Activated T-cell treated with anti-CD3 and anti-CD28 coated beads, Interleukin-2, amount 50 U/mL, for 1 hour (primary cell): ENCODE results near the gene IFIT2.
"Not testable (repeated sequence)": the region's sequence is repeated elsewhere in the genome, so short reads cannot be mapped to it uniquely, and the experiment has no call there.

Experiments used
- DNase-seq: peaks from one replicate; pipeline ENCODE4 v3.0.0-alpha.2; 2020

Gene IFIT2, protein sequence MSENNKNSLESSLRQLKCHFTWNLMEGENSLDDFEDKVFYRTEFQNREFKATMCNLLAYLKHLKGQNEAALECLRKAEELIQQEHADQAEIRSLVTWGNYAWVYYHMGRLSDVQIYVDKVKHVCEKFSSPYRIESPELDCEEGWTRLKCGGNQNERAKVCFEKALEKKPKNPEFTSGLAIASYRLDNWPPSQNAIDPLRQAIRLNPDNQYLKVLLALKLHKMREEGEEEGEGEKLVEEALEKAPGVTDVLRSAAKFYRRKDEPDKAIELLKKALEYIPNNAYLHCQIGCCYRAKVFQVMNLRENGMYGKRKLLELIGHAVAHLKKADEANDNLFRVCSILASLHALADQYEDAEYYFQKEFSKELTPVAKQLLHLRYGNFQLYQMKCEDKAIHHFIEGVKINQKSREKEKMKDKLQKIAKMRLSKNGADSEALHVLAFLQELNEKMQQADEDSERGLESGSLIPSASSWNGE

GRCh38 chr10:89301721-89302445 lies at the start of gene IFIT2:
IFIT2 (plus strand) TSS chr10:89302046; CDS start chr10:89302124, 78 bp downstream.
- peak; percentile 29 for DNase-seq

DNA sequence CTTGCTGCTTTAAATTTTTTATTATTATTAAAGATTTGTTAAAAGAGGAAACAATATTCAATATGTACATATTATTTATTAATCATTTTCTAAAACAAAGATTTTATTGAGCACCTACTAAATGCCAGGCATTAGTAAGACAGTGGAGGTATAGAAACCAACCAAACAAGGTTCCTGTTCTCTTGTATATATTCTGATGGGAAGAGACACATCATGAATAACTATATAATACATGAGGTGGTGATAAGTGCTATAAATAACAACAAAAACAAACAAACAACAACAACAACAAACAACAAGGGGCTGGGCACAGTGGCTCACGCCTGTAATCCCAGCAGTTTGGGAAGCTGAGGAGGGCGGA lies 49.6 kb upstream of the IFIT2 start:
- DNase-seq: no peak

- DNase-seq: not testable (repeated sequence)
These were observed 46.7 kb upstream of the IFIT2 start for GRCh38 chr10:89255091-89255579.

- DNase-seq: no peak
These were observed 46.1 kb upstream of the IFIT2 start for GRCh38 chr10:89255793-89256192.

- DNase-seq: no peak
These were observed 45.5 kb upstream of the IFIT2 start for GRCh38 chr10:89256340-89256739.

- DNase-seq: no peak
These were observed 44.9 kb upstream of the IFIT2 start for GRCh38 chr10:89256962-89257361.

DNA sequence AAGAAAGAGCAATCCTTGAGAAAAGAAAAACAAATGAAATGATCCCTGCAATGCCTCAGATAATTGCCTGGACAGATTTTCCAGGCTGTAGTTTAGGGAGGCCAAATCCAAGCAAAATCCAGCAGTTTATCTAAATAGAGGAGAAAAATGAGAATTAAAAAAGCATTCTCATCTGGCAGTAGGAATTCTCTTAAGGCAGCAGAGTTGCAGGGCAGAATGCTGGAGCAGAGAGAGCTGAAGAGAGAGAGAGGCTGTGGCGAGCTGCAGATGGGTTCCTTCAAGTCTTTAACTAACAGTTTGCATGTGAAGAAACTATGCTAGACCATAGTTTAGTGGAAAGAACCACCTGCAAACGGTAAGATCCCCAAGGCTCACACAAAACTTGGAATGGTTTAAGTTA lies 44.3 kb upstream of the IFIT2 start:
- DNase-seq: no peak

DNA sequence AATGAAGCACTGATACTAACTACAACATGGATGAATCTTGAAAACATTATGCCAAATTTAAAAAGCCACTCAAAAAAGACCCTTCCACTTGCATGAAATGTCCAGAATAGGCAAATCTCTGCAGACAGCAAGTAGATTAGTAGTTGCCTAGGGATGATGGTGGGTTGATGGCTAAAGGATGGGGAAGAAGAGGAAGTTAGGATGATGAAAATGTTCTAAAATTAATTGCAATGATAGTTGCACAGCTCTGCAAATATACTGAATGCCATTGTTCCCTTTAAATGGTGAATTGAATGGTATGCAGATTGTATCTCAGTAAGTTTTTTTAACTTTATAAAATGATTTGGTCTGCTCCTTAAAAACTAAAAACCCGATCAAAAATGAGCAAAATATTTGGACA lies 43.0 kb upstream of the IFIT2 start:
- no peak for DNase-seq

DNA sequence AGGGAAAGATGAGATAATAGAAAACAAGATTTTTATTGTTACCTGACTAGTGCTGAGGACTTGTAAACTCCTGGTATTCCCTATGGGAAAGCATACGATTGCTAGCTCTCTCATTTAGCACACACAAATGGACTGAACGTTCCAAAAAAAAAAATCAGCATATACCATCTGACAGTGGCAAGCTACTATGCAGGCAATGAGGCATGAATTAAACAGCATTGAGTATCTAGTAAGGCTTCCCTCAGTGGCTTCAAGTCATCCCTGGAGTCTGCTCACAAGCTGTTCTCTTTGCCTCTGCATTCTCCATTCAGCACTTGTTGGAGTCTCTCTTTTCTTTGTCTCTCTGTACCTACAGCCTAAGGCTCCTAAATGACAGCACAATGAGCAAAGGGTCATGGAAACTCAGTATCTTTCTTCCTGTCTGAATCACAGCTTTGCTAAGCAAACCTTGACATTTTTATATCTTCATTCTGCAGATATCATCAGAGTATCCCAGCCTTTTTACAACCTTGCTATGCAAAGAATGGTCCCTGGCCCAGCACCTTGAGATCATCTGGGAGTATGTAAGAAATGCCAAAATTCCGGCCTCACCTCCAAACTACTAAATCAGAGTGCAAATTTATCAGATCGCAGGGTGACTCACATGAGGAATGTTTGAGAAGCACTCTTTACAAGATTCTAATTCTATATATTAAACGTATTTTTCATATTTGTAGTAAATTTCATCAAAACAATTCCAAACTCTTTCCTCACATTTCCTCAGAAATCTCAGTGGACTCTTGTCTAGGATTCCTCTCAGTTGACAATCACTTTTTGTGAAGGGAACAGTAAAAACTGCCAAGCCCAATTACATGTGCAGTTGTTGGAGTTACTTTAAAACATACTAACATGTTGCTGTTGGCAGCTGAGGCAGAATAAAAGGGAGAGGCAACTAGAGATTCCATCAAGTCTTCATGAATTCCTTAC lies 39.5 kb upstream of the IFIT2 start:
- no peak for DNase-seq

GRCh38 chr10:89263091-89263490 lies 38.8 kb upstream of the IFIT2 start:
- DNase-seq: no peak

- no peak for DNase-seq
These were observed 38.3 kb upstream of the IFIT2 start for GRCh38 chr10:89263531-89263930.

DNA sequence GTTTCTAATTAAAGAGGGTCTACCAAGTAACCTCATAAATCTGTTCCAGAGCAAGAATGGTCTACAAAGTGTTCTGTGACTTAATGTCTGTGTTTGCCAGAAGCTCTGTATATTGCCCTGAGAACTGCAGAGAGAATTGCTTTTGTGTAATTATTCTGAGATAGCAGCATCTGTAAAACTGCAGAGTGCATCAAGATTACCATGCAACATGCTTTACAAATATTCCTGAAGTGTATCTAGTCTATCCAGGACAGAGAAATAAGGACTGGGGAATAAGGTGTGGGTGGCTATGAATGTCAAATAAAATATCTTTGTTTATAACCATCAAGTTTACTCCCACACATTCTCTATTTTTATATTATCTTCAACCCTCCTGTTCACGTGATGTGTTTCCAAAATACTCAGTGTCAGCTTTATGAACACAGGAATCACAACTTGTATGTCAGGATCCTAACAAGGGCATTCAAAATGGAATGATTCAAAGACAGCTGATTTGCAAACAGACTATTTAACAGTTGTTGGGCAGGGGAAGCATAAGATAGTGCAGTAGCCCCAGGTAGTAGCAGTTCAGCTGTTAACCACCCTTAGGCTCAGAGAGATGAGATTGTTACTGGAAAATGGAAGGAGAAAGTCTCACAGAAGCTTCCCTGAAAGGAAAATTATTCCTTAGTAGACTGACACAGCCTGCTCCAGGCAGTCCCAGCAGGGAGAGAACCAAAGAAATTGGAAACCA lies 35.0 kb upstream of the IFIT2 start:
- DNase-seq: no peak

- DNase-seq: no peak
These were observed 32.3 kb upstream of the IFIT2 start for GRCh38 chr10:89269433-89270152.

GRCh38 chr10:89270153-89270483 lies 31.7 kb upstream of the IFIT2 start:
- no peak for DNase-seq

- no peak for DNase-seq
These were observed 30.3 kb upstream of the IFIT2 start for GRCh38 chr10:89271532-89271931.

GRCh38 chr10:89273680-89274079 lies 28.2 kb upstream of the IFIT2 start:
- no peak for DNase-seq

DNA sequence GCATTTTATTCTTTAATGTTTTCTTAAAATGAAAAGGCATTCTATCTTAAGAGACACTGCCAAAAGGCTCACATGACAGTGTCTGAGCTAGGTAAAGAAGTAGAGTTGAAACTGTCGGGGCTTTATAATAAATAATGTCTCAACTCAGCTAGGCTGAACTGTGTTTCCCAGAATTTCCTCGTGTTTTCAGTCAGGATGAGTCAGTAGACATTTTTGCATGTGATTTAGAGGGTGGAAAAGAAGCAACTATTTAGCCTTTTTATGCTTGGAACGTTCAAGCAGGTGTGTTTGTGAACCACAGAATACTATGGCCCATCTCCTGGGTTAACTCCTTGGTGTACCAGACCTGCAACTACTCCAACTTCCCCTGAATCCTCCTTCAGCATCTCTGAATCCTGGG lies 26.9 kb upstream of the IFIT2 start:
- no peak for DNase-seq

GRCh38 chr10:89275383-89275782 lies 26.5 kb upstream of the IFIT2 start:
- DNase-seq: no peak

DNA sequence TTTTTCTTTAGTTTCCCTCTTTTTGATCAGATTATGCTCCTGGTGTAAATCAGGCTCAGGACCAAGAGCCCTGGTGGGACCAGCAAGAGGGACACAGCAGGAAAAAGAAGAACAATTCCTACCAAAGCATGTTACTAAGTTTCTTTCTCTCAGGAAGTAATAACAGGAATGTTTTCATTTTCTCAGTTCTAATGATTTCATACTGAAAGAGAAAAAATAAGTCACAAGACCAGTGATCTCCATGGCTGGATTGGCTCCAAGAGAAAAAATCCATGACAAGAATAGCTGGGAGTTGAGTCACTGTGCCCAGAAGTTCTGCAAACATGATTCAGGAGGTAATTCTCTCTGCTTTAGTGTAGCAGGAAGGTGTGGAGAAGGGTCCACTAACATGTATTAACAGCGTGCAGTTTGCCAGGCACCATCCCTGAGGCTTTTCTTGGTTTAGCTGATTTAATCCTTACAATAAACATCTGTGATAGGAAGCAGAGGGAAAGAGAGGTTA lies 23.8 kb upstream of the IFIT2 start:
- DNase-seq: no peak

GRCh38 chr10:89278900-89279392 lies 22.9 kb upstream of the IFIT2 start:
- no peak for DNase-seq

DNA sequence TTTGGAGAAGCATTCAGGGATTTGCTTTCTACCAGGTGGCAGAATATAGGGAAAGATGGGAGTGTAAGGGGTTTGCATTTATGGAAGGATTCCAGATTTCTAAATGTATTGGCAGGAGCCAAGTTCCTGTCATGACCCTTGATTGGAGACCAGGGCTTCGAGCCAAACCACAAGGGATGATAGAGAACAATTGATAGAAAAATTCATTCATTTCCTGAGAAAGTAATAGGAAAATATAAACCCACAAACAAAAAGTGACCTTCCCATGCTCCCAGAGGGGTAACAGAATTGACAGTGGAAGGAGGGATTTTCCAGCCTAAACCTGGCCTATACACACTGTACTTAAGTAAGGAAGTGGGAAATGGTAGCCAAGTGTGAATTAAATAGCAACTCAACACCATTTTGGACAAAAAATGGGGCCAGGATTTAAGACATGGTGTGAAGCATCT lies 22.4 kb upstream of the IFIT2 start:
- no peak for DNase-seq
